ENCODE measurements around the gene HHAT. TPM values are rescaled to one million over a fixed set of nuclear protein-coding genes. Genes with fewer than 3 reads are reported as not detected.

HHAT gene
- total and polyA plus RNA-seq, 9 of the 15 experiments (the other 6 are each of a cell fraction or from before 2014, with no cell fraction given) = 0.07 to 0.16 (median 0.13) TPM; not detected in 1

DNA sequence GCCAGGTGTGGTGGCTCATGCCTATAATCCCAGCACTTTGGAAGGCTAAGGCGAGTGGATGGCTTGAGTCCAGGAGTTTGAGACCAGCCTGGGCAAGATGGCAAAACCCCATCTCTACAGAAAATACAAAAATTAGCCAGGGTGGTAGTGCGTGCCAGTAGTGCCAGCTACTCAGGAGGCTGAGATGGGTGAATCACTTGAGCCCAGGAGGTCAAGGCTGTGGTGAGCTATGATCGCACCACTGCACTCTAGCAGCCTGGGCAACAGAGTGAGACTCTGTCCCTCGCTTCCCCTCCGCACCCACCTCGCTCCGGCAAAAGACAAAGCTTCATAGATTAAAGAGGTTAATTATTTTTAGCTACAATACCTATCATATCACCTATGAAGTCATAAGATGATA lies 100.0 kb downstream of the HHAT start (continued):
- no peak for TF ChIP-seq ELF4 (CRISPR knock-in tag; IDR thresholded peaks at IDR 0.05)
- TF ChIP-seq, protein P1, sequence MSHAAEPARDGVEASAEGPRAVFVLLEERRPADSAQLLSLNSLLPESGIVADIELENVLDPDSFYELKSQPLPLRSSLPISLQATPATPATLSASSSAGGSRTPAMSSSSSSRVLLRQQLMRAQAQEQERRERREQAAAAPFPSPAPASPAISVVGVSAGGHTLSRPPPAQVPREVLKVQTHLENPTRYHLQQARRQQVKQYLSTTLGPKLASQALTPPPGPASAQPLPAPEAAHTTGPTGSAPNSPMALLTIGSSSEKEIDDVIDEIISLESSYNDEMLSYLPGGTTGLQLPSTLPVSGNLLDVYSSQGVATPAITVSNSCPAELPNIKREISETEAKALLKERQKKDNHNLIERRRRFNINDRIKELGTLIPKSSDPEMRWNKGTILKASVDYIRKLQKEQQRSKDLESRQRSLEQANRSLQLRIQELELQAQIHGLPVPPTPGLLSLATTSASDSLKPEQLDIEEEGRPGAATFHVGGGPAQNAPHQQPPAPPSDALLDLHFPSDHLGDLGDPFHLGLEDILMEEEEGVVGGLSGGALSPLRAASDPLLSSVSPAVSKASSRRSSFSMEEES (CRISPR knock-in tag; IDR thresholded peaks at IDR 0.05) = no peak

DNA sequence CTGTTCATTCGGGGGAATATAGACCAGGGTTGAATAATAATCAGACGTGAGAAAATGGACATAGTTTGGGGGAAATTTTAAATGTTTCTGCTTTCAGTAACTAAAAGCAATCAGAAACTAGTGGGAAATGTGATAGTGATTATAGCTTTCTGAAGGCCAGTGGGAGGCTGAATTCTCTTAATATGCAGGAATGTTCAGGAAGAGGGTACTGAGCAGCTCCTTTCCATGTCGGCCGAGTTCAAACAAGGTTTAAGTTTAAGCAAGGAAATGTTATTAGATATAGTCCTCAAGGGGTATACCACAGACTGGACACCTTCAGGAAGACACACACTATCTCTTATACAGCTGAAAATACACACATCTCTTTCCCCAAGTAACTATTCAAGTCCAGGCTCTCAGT lies 105.5 kb downstream of the HHAT start:
- POLR2A ChIA-PET = interaction anchor here (0.6 kb wide), 1 partner anchor 1238 kb away, joined by 3 read pairs; no protein-coding TSS in a partner anchor
- Histone ChIP-seq H3K4me3 (no peak overlapping the region), H3K9me3 (replicated peaks; ENCODE audit: control insufficient read depth, insufficient read depth, low read depth, low read length) (no peaks in the 10 kb centered on the region), H2AFZ (ENCODE audit: low read depth, low read length) (no peak overlapping the region), H3K9me1 (ENCODE audit: control insufficient read depth, insufficient read depth, low read length) (no peaks in the 10 kb centered on the region), H3K4me1 (replicated peaks in 1 of 2; ENCODE audit: control insufficient read depth in 2 of 2, insufficient read depth in 2 of 2, low read length in 2 of 2) (no peaks in the 10 kb centered on the region), H3K27ac (ENCODE audit: extremely low read depth, low read depth, low read length) (no peak overlapping the region), H4K20me1 (replicated peaks; ENCODE audit: control insufficient read depth, insufficient read depth, low read length) (no peaks in the 10 kb centered on the region), H3K4me2 (ENCODE audit: insufficient read depth, low read length) (no peak overlapping the region), H3K79me2 (ENCODE audit: control insufficient read depth, insufficient read depth, low read length) (no peaks in the 10 kb centered on the region), H3K36me3 (ENCODE audit: control insufficient read depth, insufficient read depth, low read length) (no peaks in the 10 kb centered on the region), H3K27me3 (ENCODE audit: control insufficient read depth in 2 of 2, insufficient read depth in 2 of 2, low read length in 2 of 2) (no peaks in the 10 kb centered on the region), H3K9ac (ENCODE audit: insufficient read depth in 1 of 2, low read depth in 2 of 2, low read length in 2 of 2) (no peak overlapping the region)
- FAIRE-seq = no peak
- in situ Hi-C loops (cut with MboI) (no loop called here), intact Hi-C loops (cut with micrococcal nuclease) (no loop called here)
- no peak for DNase-seq (ENCODE audit: extremely low read depth in 1 of 4, low spot score in 3 of 4)
- CTCF ChIA-PET (ENCODE audit: low intra/inter-chr PET ratio) = no interaction called here
- TF ChIP-seq VEZF1 (CRISPR knock-in tag; IDR thresholded peaks at IDR 0.05) (no peak), XRCC5 (IDR thresholded peaks at IDR 0.05; ENCODE audit: low read depth, low read length) (no peak), WHSC1 (IDR thresholded peaks at IDR 0.05; ENCODE audit: low read length) (no peak), ZNF436 (CRISPR knock-in tag; IDR thresholded peaks at IDR 0.05) (no peak), POLR3G (IDR thresholded peaks at IDR 0.05; ENCODE audit: extremely low read depth, insufficient read length, insufficient replicate concordance) (no peak), RAD21 (CRISPR knock-in tag; conservative IDR thresholded peaks at IDR 0.05 in 1 of 2, IDR thresholded peaks at IDR 0.05 in 1 of 2) (no peak), ZNF174 (CRISPR knock-in tag; IDR thresholded peaks at IDR 0.05) (no peak), ZSCAN29 (IDR thresholded peaks at IDR 0.05) (no peak)
- TF ChIP-seq, protein P2, sequence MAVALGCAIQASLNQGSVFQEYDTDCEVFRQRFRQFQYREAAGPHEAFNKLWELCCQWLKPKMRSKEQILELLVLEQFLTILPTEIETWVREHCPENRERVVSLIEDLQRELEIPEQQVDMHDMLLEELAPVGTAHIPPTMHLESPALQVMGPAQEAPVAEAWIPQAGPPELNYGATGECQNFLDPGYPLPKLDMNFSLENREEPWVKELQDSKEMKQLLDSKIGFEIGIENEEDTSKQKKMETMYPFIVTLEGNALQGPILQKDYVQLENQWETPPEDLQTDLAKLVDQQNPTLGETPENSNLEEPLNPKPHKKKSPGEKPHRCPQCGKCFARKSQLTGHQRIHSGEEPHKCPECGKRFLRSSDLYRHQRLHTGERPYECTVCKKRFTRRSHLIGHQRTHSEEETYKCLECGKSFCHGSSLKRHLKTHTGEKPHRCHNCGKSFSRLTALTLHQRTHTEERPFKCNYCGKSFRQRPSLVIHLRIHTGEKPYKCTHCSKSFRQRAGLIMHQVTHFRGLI (CRISPR knock-in tag; IDR thresholded peaks at IDR 0.05) = no peak
- WGBS (ENCODE audit: insufficient coverage, low coverage, missing lambda C conversion rate) = 0% methylated on average over 4 of the region's 4 CpGs
- no peak for ATAC-seq
- no TSS peak for BruUV-seq (replicated peaks)
